H54 (cell line): ENCODE measurements around the gene AANAT.

Experiments used
- DNase-seq: peaks from one replicate; pipeline ENCODE4 v3.0.0; 2011; ENCODE audit warnings: low spot score, mixed read lengths; ENCODE audit not compliant: insufficient read length
- FAIRE-seq: peaks from 3 replicates; lab custom pipeline; 2011; peaks lifted over from hg19 to GRCh38; lab: Jason Lieb, UNC
- POLR2A ChIP-seq: IDR thresholded peaks from 2 replicates; pipeline ENCODE4 v1.6.1; 2011; ENCODE audit warnings: low read depth, mild to moderate bottlenecking, low read length

The AANAT gene

GRCh38 chr17:76467366-76467765 lies at the start of gene AANAT:
Gene AANAT, plus strand, starts transcription at chr17:76467603. Its CDS starts 1,144 bp downstream, at chr17:76468747.
- no peak for TF ChIP-seq POLR2A
- FAIRE-seq: no peak
- DNase-seq: no peak

GRCh38 chr17:76419576-76420260 lies 47.7 kb upstream of the AANAT start:
- DNase-seq: no peak
- TF ChIP-seq POLR2A: no peak
- no peak for FAIRE-seq

GRCh38 chr17:76420356-76421043 lies 46.9 kb upstream of the AANAT start:
- FAIRE-seq: no peak
- TF ChIP-seq POLR2A: no peak
- no peak for DNase-seq

- no peak for TF ChIP-seq POLR2A
- no peak for DNase-seq
- no peak for FAIRE-seq
Observed at GRCh38 chr17:76421044-76421407, 46.4 kb upstream of the AANAT start.

GRCh38 chr17:76422406-76422805 lies 45.0 kb upstream of the AANAT start:
- no peak for TF ChIP-seq POLR2A
- FAIRE-seq (no peak), DNase-seq (no peak)

GRCh38 chr17:76422860-76423259 lies 44.5 kb upstream of the AANAT start:
- no peak for TF ChIP-seq POLR2A
- FAIRE-seq: no peak
- DNase-seq: no peak

GRCh38 chr17:76426853-76427252 lies 40.5 kb upstream of the AANAT start:
- no peak for DNase-seq
- TF ChIP-seq POLR2A: no peak
- FAIRE-seq: no peak

- FAIRE-seq (no peak), DNase-seq (no peak)
- TF ChIP-seq POLR2A: no peak
Observed at GRCh38 chr17:76427501-76428231, 39.7 kb upstream of the AANAT start.

GRCh38 chr17:76428511-76428910 lies 38.9 kb upstream of the AANAT start:
- FAIRE-seq (no peak), DNase-seq (no peak)
- no peak for TF ChIP-seq POLR2A

- DNase-seq: no peak
- FAIRE-seq: no peak
- TF ChIP-seq POLR2A: no peak
Observed at GRCh38 chr17:76431509-76431908, 35.9 kb upstream of the AANAT start.

- DNase-seq (no peak), FAIRE-seq (no peak)
- no peak for TF ChIP-seq POLR2A
Observed at GRCh38 chr17:76432004-76432403, 35.4 kb upstream of the AANAT start.

GRCh38 chr17:76432712-76433336 lies 34.6 kb upstream of the AANAT start:
- no peak for FAIRE-seq
- TF ChIP-seq POLR2A: no peak
- DNase-seq: no peak

- no peak for TF ChIP-seq POLR2A
- DNase-seq: no peak
- FAIRE-seq: no peak
Observed at GRCh38 chr17:76433693-76434092, 33.7 kb upstream of the AANAT start.

GRCh38 chr17:76434870-76435269 lies 32.5 kb upstream of the AANAT start:
- TF ChIP-seq POLR2A: no peak
- FAIRE-seq: no peak
- no peak for DNase-seq
